ENCODE results near the gene GNAQ. TPM values are rescaled to one million over a fixed set of nuclear protein-coding genes. Genes with fewer than 3 reads are reported as not detected.
A peak's percentile ranks its signal among the peaks of the same experiment; 100 is the strongest.

The GNAQ gene
- total and polyA plus RNA-seq, 2 of the 13 experiments (the other 11 are each of a cell fraction or from before 2014, with no cell fraction given) = 16.5 to 17.7 TPM

DNA sequence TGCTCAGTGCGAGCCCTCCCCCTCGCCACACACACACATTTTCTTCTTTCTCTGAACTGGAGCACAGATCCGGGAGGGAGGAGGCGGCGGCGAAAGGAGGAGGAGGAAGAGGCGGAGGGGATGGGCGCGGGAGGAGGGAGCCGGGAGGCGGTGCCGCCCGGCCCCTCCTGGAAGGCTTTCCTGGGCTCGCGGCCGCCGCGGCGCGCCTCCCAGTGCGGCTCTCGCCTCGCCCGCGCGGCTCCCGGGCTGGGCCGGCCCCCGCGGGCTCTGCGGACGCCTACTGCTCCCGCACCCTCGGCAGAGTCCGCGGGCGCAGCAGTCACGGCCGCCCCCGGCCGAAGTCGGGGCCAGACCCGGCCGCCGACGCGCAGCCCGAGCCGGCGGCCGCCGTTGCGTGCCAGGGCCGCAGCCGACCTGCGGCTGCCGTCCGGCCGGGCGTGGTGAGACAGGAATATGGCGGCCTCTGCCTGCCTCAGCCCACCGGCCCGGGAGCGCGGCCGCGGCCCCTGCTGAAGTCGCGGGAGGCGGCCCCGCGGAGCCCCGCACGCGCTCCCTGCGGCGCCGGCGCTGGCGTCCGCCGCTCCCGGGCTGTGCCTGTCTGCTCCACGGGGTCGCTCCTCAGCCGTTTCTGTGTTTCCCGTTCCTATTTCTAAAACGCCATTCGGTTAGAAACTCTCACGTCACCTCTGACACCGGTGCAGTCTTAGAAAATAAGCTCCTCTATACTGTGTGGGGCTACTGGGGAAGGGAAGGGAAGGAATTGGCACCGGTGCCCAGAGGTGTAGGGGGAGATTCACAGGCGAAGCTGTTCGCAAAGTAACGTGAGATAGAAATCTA is 500 bp upstream of the GNAQ start (continued):
- TF ChIP-seq ZNF674 (CRISPR knock-in tag; IDR thresholded peaks at IDR 0.05; ENCODE audit: low read depth) = 0 out of 2 replicates have a peak, but pooled peaks have one; percentile 27
- TF ChIP-seq ZNF414 (CRISPR knock-in tag; IDR thresholded peaks at IDR 0.05) = no peak
- peak; percentile 64 for TF ChIP-seq SP5 (CRISPR knock-in tag; IDR thresholded peaks at IDR 0.05; ENCODE audit: borderline replicate concordance, low read depth)
- TF ChIP-seq ELF4 (CRISPR knock-in tag; IDR thresholded peaks at IDR 0.05; ENCODE audit: borderline replicate concordance) = no peak
- TF ChIP-seq, protein P1, sequence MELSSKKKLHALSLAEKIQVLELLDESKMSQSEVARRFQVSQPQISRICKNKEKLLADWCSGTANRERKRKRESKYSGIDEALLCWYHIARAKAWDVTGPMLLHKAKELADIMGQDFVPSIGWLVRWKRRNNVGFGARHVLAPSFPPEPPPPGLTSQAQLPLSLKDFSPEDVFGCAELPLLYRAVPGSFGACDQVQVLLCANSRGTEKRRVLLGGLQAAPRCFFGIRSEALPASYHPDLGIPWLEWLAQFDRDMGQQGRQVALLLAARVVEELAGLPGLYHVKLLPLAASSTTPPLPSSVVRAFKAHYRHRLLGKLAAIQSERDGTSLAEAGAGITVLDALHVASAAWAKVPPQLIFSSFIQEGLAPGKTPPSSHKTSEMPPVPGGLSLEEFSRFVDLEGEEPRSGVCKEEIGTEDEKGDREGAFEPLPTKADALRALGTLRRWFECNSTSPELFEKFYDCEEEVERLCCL (CRISPR knock-in tag; IDR thresholded peaks at IDR 0.05; ENCODE audit: borderline replicate concordance) = no peak
- TF ChIP-seq ZBTB38 (CRISPR knock-in tag; IDR thresholded peaks at IDR 0.05) = no peak
- TF ChIP-seq ZNF280B (CRISPR knock-in tag; IDR thresholded peaks at IDR 0.05; ENCODE audit: borderline replicate concordance) = no peak
- TF ChIP-seq STAG1 (CRISPR knock-in tag; IDR thresholded peaks at IDR 0.05) = no peak
- no peak for TF ChIP-seq HDAC2 (CRISPR knock-in tag; IDR thresholded peaks at IDR 0.05)
- TF ChIP-seq ZNF788 (CRISPR knock-in tag; IDR thresholded peaks at IDR 0.05; ENCODE audit: borderline replicate concordance) = peak; percentile 31; the same call in 1 of the 2 replicates
- no peak for TF ChIP-seq LRRFIP1 (CRISPR knock-in tag; conservative IDR thresholded peaks at IDR 0.05)
- TF ChIP-seq NCOA5 (CRISPR knock-in tag; IDR thresholded peaks at IDR 0.05) = no peak
- peak; percentile 38; the same call in 1 of the 2 replicates for TF ChIP-seq POLR2G (IDR thresholded peaks at IDR 0.05; ENCODE audit: low read depth, low read length)
- 0 out of 2 replicates have a peak, but pooled peaks have one; percentile 38 for TF ChIP-seq ZBTB7A (CRISPR knock-in tag; IDR thresholded peaks at IDR 0.05)
- no peak for TF ChIP-seq RARA (CRISPR knock-in tag; IDR thresholded peaks at IDR 0.05)
- no peak for TF ChIP-seq TEAD2 (CRISPR knock-in tag; IDR thresholded peaks at IDR 0.05)
- TF ChIP-seq RARG (CRISPR knock-in tag; IDR thresholded peaks at IDR 0.05; ENCODE audit: low read depth) = no peak
- TF ChIP-seq SP2 (CRISPR knock-in tag; IDR thresholded peaks at IDR 0.05) = no peak
- TF ChIP-seq, protein P2, sequence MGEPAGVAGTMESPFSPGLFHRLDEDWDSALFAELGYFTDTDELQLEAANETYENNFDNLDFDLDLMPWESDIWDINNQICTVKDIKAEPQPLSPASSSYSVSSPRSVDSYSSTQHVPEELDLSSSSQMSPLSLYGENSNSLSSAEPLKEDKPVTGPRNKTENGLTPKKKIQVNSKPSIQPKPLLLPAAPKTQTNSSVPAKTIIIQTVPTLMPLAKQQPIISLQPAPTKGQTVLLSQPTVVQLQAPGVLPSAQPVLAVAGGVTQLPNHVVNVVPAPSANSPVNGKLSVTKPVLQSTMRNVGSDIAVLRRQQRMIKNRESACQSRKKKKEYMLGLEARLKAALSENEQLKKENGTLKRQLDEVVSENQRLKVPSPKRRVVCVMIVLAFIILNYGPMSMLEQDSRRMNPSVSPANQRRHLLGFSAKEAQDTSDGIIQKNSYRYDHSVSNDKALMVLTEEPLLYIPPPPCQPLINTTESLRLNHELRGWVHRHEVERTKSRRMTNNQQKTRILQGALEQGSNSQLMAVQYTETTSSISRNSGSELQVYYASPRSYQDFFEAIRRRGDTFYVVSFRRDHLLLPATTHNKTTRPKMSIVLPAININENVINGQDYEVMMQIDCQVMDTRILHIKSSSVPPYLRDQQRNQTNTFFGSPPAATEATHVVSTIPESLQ (CRISPR knock-in tag; conservative IDR thresholded peaks at IDR 0.05) = no peak
- TF ChIP-seq MXD1 (CRISPR knock-in tag; IDR thresholded peaks at IDR 0.05) = no peak

Measured in HepG2 (cell line).